Upper lobe of right lung (tissue), 1 donor: ENCODE results near the gene SNED1. TPM values are rescaled to one million over a fixed set of nuclear protein-coding genes. Genes with fewer than 3 reads are reported as not detected.

Experiments used
- ATAC-seq: fragments of 200-7000 bp; cut with Tn5 transposase; one replicate; pipeline ENCODE4 v1.9.1; 2020; ENCODE audit warnings: mild to moderate bottlenecking, moderate library complexity
- DNase-seq: peaks from one replicate; pipeline ENCODE4 v3.0.0-alpha.2; 2020
- H3K27ac ChIP-seq: fragments of 200-600 bp; one replicate; pipeline ENCODE4 v1.8.0; 2022
- H3K27me3 ChIP-seq: fragments of 200-600 bp; one replicate; pipeline ENCODE4 v1.8.0; 2022; ENCODE audit warnings: mild to moderate bottlenecking
- H3K36me3 ChIP-seq: fragments of 200-600 bp; one replicate; pipeline ENCODE4 v1.8.0; 2022
- H3K4me1 ChIP-seq: fragments of 200-600 bp; one replicate; pipeline ENCODE4 v1.8.0; 2022
- H3K4me3 ChIP-seq: fragments of 200-600 bp; one replicate; pipeline ENCODE4 v1.8.0; 2022; ENCODE audit warnings: mild to moderate bottlenecking
- H3K9me3 ChIP-seq: fragments of 200-600 bp; one replicate; pipeline ENCODE4 v1.8.0; 2022
- CTCF ChIP-seq: fragments of 200-600 bp; IDR thresholded peaks from one replicate; pipeline ENCODE4 v1.8.0; 2022; ENCODE audit warnings: antibody characterized with exemption
- intact Hi-C: fragments of 100-400 bp; cut with DNase I; formaldehyde crosslinking; loops from one replicate; pipeline ENCODE4 v1.11.0; 2022
- total RNA-seq: library from RNA; stranded (reverse); fragmentation: NEBNext Ultra II Directional; extraction: Animal tissue kit (Norgen Biotek cat#: 25700); gene quantifications from one replicate; pipeline ENCODE4 v1.2.1, GENCODE V29; 2021
- donor health status: DM: no; HTN: yes; CAD: no; lungs with severe emphysema.

SNED1 gene
- total RNA-seq, 1 donor from 2014 or later = 38.4 TPM

GRCh38 chr2:240959941-240960308 is 38.5 kb upstream of the SNED1 start:
- ATAC-seq (no peak), DNase-seq (no peak)
- intact Hi-C loops = no loop called here
- TF ChIP-seq CTCF = no peak
- peaks cover 18% of the 10 kb centered on the region for H3K4me1 ChIP-seq
- H3K9me3 ChIP-seq = no peaks in the 10 kb centered on the region
- no peaks in the 10 kb centered on the region for H3K36me3 ChIP-seq
- H3K27ac ChIP-seq = peak overlapping the region; percentile 60
- H3K4me3 ChIP-seq = no peak overlapping the region
- no peaks in the 10 kb centered on the region for H3K27me3 ChIP-seq

GRCh38 chr2:240960309-240960970 is 38.0 kb upstream of the SNED1 start:
- ATAC-seq (peak; percentile 55), DNase-seq (peak; percentile 82)
- peak overlapping the region; percentile 60 for H3K27ac ChIP-seq
- H3K36me3 ChIP-seq = no peaks in the 10 kb centered on the region
- H3K4me1 ChIP-seq = peaks cover 23% of the 10 kb centered on the region
- intact Hi-C loops = no loop called here
- no peaks in the 10 kb centered on the region for H3K9me3 ChIP-seq
- no peak overlapping the region for H3K4me3 ChIP-seq
- no peaks in the 10 kb centered on the region for H3K27me3 ChIP-seq
- no peak for TF ChIP-seq CTCF

- H3K36me3 ChIP-seq = no peaks in the 10 kb centered on the region
- no peaks in the 10 kb centered on the region for H3K9me3 ChIP-seq
- H3K4me3 ChIP-seq = no peak overlapping the region
- H3K27me3 ChIP-seq = no peaks in the 10 kb centered on the region
- peak; percentile 2 for ATAC-seq
- intact Hi-C loops = no loop called here
- no peak overlapping the region for H3K27ac ChIP-seq
- no peak for TF ChIP-seq CTCF
- DNase-seq = no peak
- H3K4me1 ChIP-seq = peaks cover 23% of the 10 kb centered on the region
These were observed 37.2 kb upstream of the SNED1 start for GRCh38 chr2:240960971-240961876.

- H3K9me3 ChIP-seq = no peaks in the 10 kb centered on the region
- H3K4me1 ChIP-seq = peaks cover 23% of the 10 kb centered on the region
- TF ChIP-seq CTCF = no peak
- no peak overlapping the region for H3K27ac ChIP-seq
- no peak overlapping the region for H3K4me3 ChIP-seq
- intact Hi-C loops = no loop called here
- ATAC-seq = no peak
- H3K36me3 ChIP-seq = no peaks in the 10 kb centered on the region
- DNase-seq = no peak
- no peaks in the 10 kb centered on the region for H3K27me3 ChIP-seq
These were observed 36.5 kb upstream of the SNED1 start for GRCh38 chr2:240961910-240962299.

- Histone ChIP-seq H3K27ac (peak overlapping the region; percentile 66), H3K9me3 (no peaks in the 10 kb centered on the region), H3K4me3 (no peak overlapping the region), H3K4me1 (peaks cover 23% of the 10 kb centered on the region), H3K27me3 (no peaks in the 10 kb centered on the region), H3K36me3 (no peaks in the 10 kb centered on the region)
- no peak for ATAC-seq
- TF ChIP-seq CTCF = no peak
- DNase-seq = peak; percentile 71
- intact Hi-C loops = no loop called here
These were observed 35.9 kb upstream of the SNED1 start for GRCh38 chr2:240962300-240963064.
